Endothelial cell of umbilical vein (primary cell): ENCODE data around the gene SGPL1. TPM values are rescaled to one million over a fixed set of nuclear protein-coding genes. Genes with fewer than 3 reads are reported as not detected.

Source experiments
- BruUV-seq: library from RNA; stranded (reverse); fragments of 400-500 nt; replicated peaks from 2 replicates; lab custom pipeline; 2021; lab: Mats Ljungman, UMichigan
- CTCF ChIA-PET: fragments of 300-600, 350-600 bp; sonication (Branson Sonifier 250); formaldehyde crosslinking; loops from one replicate; lab custom pipeline; 2021; ENCODE audit warnings: antibody characterized with exemption, inconsistent platforms; lab: Charles Lee
- POLR2A ChIA-PET: fragments of 300-600, 350-600 bp; sonication (Branson Sonifier 250); formaldehyde crosslinking; loops from one replicate; lab custom pipeline; 2021; ENCODE audit warnings: antibody characterized with exemption, inconsistent platforms; lab: Charles Lee
- DNase-seq: peaks from one replicate; pipeline ENCODE4 v3.0.0-alpha.2; 2011; ENCODE audit warnings: low read depth, low spot score
- FAIRE-seq: peaks from 2 replicates; lab custom pipeline; 2011; peaks lifted over from hg19 to GRCh38; lab: Jason Lieb, UNC
- H2AFZ ChIP-seq: 2 replicates; pipeline ENCODE4 v1.6.0; 2012; ENCODE audit warnings: low read depth, low read length, control low read depth, inconsistent platforms
- H3K27ac ChIP-seq: 2 replicates; pipeline ENCODE4 v1.5.1; 2011; ENCODE audit warnings: low read depth, mild to moderate bottlenecking, control low read depth, low read length, moderate library complexity; ENCODE audit not compliant: insufficient read depth
- H3K27me3 ChIP-seq, 2 experiments: 2 replicates each; pipeline versions ENCODE4 v1.6.0 to v1.6.1; 2011; ENCODE audit warnings: low read length in 2 of 2, mixed read lengths in 1 of 2; ENCODE audit not compliant: control insufficient read depth in 2 of 2, insufficient read depth in 2 of 2
- H3K36me3 ChIP-seq, 2 experiments: 2 replicates in 1 of 2; 3 replicates in 1 of 2; pipeline ENCODE4 v1.5.1; 2011; ENCODE audit warnings: low read length in 2 of 2, mild to moderate bottlenecking in 1 of 2, moderate library complexity in 1 of 2; ENCODE audit not compliant: control insufficient read depth in 2 of 2, insufficient read depth in 2 of 2; ENCODE audit errors: extremely low read depth in 1 of 2
- H3K4me1 ChIP-seq: 3 replicates; pipeline ENCODE4 v1.5.1; 2011; ENCODE audit warnings: mild to moderate bottlenecking, low read length; ENCODE audit not compliant: control insufficient read depth, insufficient read depth; ENCODE audit errors: extremely low read depth
- H3K4me2 ChIP-seq: 2 replicates; pipeline ENCODE4 v1.6.1; 2011; ENCODE audit warnings: low read length, control low read depth, mixed read lengths; ENCODE audit not compliant: insufficient read depth
- H3K4me3 ChIP-seq, 3 experiments: fragments of 200-600 bp in 1 of 3; sonication (generic), shearing (Covaris generic) in 1 of 3; replicated peaks in 1 of 3; 2 replicates each; pipeline ENCODE4 v1.5.1; 2011 to 2016; ENCODE audit warnings: control low read depth in 3 of 3, low read length in 3 of 3, mild to moderate bottlenecking in 2 of 3, inconsistent platforms in 1 of 3, low read depth in 1 of 3, moderate library complexity in 1 of 3; ENCODE audit not compliant: insufficient read depth in 1 of 3
- H3K79me2 ChIP-seq: 2 replicates; pipeline ENCODE4 v1.6.0; 2012; ENCODE audit warnings: low read length, inconsistent platforms; ENCODE audit not compliant: control insufficient read depth, insufficient read depth
- H3K9ac ChIP-seq: replicated peaks from 2 replicates; pipeline ENCODE3; 2011; ENCODE audit warnings: low read length, control low read depth; ENCODE audit not compliant: insufficient read depth; ENCODE audit errors: extremely low read depth
- H3K9me1 ChIP-seq: replicated peaks from 3 replicates; pipeline ENCODE4 v1.6.0; 2011; ENCODE audit warnings: mild to moderate bottlenecking, low read length; ENCODE audit not compliant: control insufficient read depth, insufficient read depth; ENCODE audit errors: extremely low read depth
- H3K9me3 ChIP-seq: replicated peaks from 2 replicates; pipeline ENCODE4 v1.5.1; 2012; ENCODE audit warnings: low read length, inconsistent platforms; ENCODE audit not compliant: control insufficient read depth, insufficient read depth
- H4K20me1 ChIP-seq: replicated peaks from 2 replicates; pipeline ENCODE3; 2011; ENCODE audit warnings: mild to moderate bottlenecking, low read length; ENCODE audit not compliant: control insufficient read depth, insufficient read depth; ENCODE audit errors: extremely low read depth
- EZH2 ChIP-seq: IDR thresholded peaks from 2 replicates; pipeline ENCODE4 v1.6.1; 2012; ENCODE audit warnings: borderline replicate concordance, low read depth, mild to moderate bottlenecking, moderate library complexity, low read length, inconsistent platforms; ENCODE audit not compliant: severe bottlenecking
- FOS ChIP-seq: IDR thresholded peaks from 2 replicates; pipeline ENCODE4 v1.6.1; 2011; ENCODE audit warnings: mild to moderate bottlenecking, low read length, moderate library complexity, borderline replicate concordance; ENCODE audit not compliant: insufficient read depth
- GATA2 ChIP-seq: IDR thresholded peaks from 2 replicates; pipeline ENCODE4 v1.7.0; 2011; ENCODE audit warnings: low read depth, mild to moderate bottlenecking, moderate library complexity, mixed read lengths, low read length; ENCODE audit not compliant: insufficient read length, insufficient read depth
- JUN ChIP-seq: IDR thresholded peaks from 2 replicates; pipeline ENCODE4 v1.6.1; 2011; ENCODE audit warnings: borderline replicate concordance, low read depth; ENCODE audit not compliant: insufficient read length, insufficient read depth
- MAX ChIP-seq: IDR thresholded peaks from 2 replicates; pipeline ENCODE4 v1.6.1; 2011; ENCODE audit not compliant: insufficient read depth, insufficient read length
- MYC ChIP-seq: IDR thresholded peaks from one replicate; pipeline ENCODE4 v1.6.1; 2011; ENCODE audit warnings: mild to moderate bottlenecking, low read depth, low read length
- POLR2A ChIP-seq: IDR thresholded peaks from 2 replicates; pipeline ENCODE4 v1.6.1; 2012; ENCODE audit warnings: low read depth, mild to moderate bottlenecking, control low read depth, low read length
- POLR2AphosphoS5 ChIP-seq: IDR thresholded peaks from 2 replicates; pipeline ENCODE4 v1.6.1; 2012; ENCODE audit warnings: low read depth, mild to moderate bottlenecking, control low read depth, low read length, moderate library complexity; ENCODE audit not compliant: insufficient read depth
- dilution Hi-C: fragments of 300-500 bp; cut with MboI; formaldehyde crosslinking; loops from one replicate; pipeline ENCODE4 v1.15.0; 2019; ENCODE audit warnings: low sequenced_read_pairs; ENCODE audit not compliant: extremely low pct_ligation_motif_present
- intact Hi-C: fragments of 100-400 bp; cut with micrococcal nuclease; formaldehyde crosslinking; loops from one replicate; pipeline ENCODE4 v1.10.0; 2022
- polyA plus RNA-seq, 4 experiments: library from polyadenylated mRNA; depleted of rRNA in 3 of 4; stranded (reverse) in 3 of 4; unstranded in 1 of 4; fragments of >200 nt; gene quantifications; 2 replicates each; pipeline versions ENCODE4 v1.2.1 to v1.2.3, GENCODE V29; 2011 to 2012; ENCODE audit warnings: missing spikeins in 1 of 4
- total RNA-seq: library from RNA; stranded (reverse); gene quantifications from 2 replicates; pipeline ENCODE4 v1.2.3, GENCODE V29; 2021
- TF ChIP-seq, protein P1 (sequence below), 2 donors: IDR thresholded peaks; 1 replicate in 1 of 2; 2 replicates in 1 of 2; pipeline ENCODE4 v1.5.1; 2011; ENCODE audit warnings: low read length in 2 of 2, mild to moderate bottlenecking in 2 of 2, moderate library complexity in 2 of 2, control low read depth in 1 of 2, inconsistent platforms in 1 of 2, low read depth in 1 of 2; ENCODE audit not compliant: insufficient read depth in 1 of 2; ENCODE audit errors: extremely low read depth in 1 of 2

The SGPL1 gene
- total and polyA plus RNA-seq, 2 donors (not counting 3 experiments of a cell fraction or from before 2014, with no cell fraction given) = 11.4 to 25.2 TPM

DNA sequence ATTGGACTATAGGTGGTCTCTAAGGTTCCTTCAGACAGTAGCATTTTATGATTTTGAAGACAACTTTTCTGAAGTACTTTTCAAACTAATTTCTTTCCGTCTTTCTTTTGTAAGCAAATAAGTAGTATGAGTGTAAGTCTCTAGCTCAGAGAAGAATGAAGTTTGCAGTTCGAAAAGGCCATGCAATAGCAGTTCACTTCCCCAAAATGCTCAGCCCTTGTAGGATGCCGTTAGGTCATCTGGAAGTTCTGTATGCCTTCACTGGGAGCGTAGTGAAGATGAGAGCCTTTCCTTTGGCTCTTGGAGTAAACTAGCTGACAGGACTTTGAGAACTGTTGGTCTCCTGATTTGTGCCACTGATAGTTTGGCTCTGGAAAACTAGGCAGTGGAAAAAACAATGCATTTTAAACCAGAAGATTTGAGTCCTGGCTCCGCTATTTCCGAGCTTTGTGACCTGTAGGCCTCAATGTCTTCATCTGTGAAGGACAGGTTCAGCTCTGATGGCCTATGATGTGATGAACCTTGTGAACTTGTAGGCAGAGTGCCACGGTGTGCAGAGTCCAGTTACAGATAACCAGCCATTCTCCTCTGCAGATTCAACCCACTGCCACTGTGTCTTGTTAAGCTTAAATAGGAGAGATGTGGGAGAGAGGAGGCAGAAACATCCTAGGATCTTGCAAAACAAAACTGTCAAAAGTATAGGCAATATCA lies 18.8 kb downstream of the SGPL1 start:
- DNase-seq (no peak), FAIRE-seq (no peak)
- Histone ChIP-seq H2AFZ (no peak overlapping the region), H4K20me1 (no peaks in the 10 kb centered on the region), H3K9me3 (no peaks in the 10 kb centered on the region), H3K9ac (no peak overlapping the region), H3K27ac (no peak overlapping the region), H3K36me3 (peaks cover 0 to 3% of the 10 kb centered on the region in 2 experiments), H3K4me1 (peaks cover 33% of the 10 kb centered on the region), H3K9me1 (no peaks in the 10 kb centered on the region), H3K79me2 (peaks cover 27% of the 10 kb centered on the region), H3K4me2 (no peak overlapping the region), H3K4me3 (no peak overlapping the region), H3K27me3 (no peaks in the 10 kb centered on the region)
- dilution Hi-C loops = no loop called here
- POLR2A ChIA-PET = no interaction called here
- BruUV-seq = no TSS peak
- TF ChIP-seq, protein P1, sequence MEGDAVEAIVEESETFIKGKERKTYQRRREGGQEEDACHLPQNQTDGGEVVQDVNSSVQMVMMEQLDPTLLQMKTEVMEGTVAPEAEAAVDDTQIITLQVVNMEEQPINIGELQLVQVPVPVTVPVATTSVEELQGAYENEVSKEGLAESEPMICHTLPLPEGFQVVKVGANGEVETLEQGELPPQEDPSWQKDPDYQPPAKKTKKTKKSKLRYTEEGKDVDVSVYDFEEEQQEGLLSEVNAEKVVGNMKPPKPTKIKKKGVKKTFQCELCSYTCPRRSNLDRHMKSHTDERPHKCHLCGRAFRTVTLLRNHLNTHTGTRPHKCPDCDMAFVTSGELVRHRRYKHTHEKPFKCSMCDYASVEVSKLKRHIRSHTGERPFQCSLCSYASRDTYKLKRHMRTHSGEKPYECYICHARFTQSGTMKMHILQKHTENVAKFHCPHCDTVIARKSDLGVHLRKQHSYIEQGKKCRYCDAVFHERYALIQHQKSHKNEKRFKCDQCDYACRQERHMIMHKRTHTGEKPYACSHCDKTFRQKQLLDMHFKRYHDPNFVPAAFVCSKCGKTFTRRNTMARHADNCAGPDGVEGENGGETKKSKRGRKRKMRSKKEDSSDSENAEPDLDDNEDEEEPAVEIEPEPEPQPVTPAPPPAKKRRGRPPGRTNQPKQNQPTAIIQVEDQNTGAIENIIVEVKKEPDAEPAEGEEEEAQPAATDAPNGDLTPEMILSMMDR (IDR thresholded peaks at IDR 0.05; ENCODE audit: extremely low read depth in 1 of 2, insufficient read depth in 1 of 2, low read depth in 1 of 2, low read length in 2 of 2) = no peak
- no peak for TF ChIP-seq FOS
- no peak for TF ChIP-seq EZH2
- no peak for TF ChIP-seq GATA2
- TF ChIP-seq MYC = no peak
- no peak for TF ChIP-seq POLR2AphosphoS5
- TF ChIP-seq POLR2A = no peak
- no peak for TF ChIP-seq JUN
- TF ChIP-seq MAX = no peak
- CTCF ChIA-PET = interaction anchor here (1.2 to 2.8 kb wide), 2 partner anchors 14 to 18 kb away, joined by 3 to 19 read pairs; partner anchors contain the start of gene SGPL1
- intact Hi-C loops = no loop called here
